ENCODE results near the gene DRD3. TPM values are rescaled to one million over a fixed set of nuclear protein-coding genes. Genes with fewer than 3 reads are reported as not detected.
A peak's percentile ranks its signal among the peaks of the same experiment; 100 is the strongest.

DRD3 gene
- total and polyA plus RNA-seq, 8 donors, result not detected

- ATAC-seq (no peak), FAIRE-seq (no peak), DNase-seq (no peak)
- intact Hi-C loops (cut with DNase I), result no loop called here
- Histone ChIP-seq H3K36me3 (peaks cover 0 to 36% (median 18%) of the 10 kb centered on the region in 3 donors), H3K4me3 (no peak overlapping the region), H3K27ac (peak overlapping the region in 1 of 4 donors; percentile 8), H3K4me1 (no peaks in the 10 kb centered on the region), H3K27me3 (no peaks in the 10 kb centered on the region), H3K9me3 (no peaks in the 10 kb centered on the region)
- TF ChIP-seq, protein P1, sequence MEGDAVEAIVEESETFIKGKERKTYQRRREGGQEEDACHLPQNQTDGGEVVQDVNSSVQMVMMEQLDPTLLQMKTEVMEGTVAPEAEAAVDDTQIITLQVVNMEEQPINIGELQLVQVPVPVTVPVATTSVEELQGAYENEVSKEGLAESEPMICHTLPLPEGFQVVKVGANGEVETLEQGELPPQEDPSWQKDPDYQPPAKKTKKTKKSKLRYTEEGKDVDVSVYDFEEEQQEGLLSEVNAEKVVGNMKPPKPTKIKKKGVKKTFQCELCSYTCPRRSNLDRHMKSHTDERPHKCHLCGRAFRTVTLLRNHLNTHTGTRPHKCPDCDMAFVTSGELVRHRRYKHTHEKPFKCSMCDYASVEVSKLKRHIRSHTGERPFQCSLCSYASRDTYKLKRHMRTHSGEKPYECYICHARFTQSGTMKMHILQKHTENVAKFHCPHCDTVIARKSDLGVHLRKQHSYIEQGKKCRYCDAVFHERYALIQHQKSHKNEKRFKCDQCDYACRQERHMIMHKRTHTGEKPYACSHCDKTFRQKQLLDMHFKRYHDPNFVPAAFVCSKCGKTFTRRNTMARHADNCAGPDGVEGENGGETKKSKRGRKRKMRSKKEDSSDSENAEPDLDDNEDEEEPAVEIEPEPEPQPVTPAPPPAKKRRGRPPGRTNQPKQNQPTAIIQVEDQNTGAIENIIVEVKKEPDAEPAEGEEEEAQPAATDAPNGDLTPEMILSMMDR (IDR thresholded peaks at IDR 0.05), result no peak
These were observed 98.7 kb downstream of the DRD3 start for GRCh38 chr3:114080201-114080600.

GRCh38 chr3:114079761-114080160, 99.1 kb downstream of the DRD3 start:
- DNase-seq (no peak), ATAC-seq (no peak), FAIRE-seq (no peak)
- Histone ChIP-seq H3K4me1 (no peaks in the 10 kb centered on the region), H3K36me3 (peaks cover 0 to 38% (median 18%) of the 10 kb centered on the region in 3 donors), H3K27me3 (no peaks in the 10 kb centered on the region), H3K4me3 (no peak overlapping the region), H3K27ac (peak overlapping the region in 1 of 4 donors; percentile 8), H3K9me3 (no peaks in the 10 kb centered on the region)
- 53 to 61% methylated on average over 5 of the region's 5 CpGs for WGBS, 2 donors
- TF ChIP-seq, protein P1 (IDR thresholded peaks at IDR 0.05), result no peak
- intact Hi-C loops (cut with DNase I), result no loop called here

- ATAC-seq, result no peak
- Histone ChIP-seq H3K9me3 (no peaks in the 10 kb centered on the region), H3K4me1 (no peaks in the 10 kb centered on the region), H3K27ac (no peak overlapping the region), H3K36me3 (peaks cover 0 to 46% (median 18%) of the 10 kb centered on the region in 3 donors), H3K4me3 (no peak overlapping the region), H3K27me3 (no peaks in the 10 kb centered on the region)
- TF ChIP-seq, protein P1 (IDR thresholded peaks at IDR 0.05), result no peak
- DNase-seq, result no peak
- no peak for FAIRE-seq
- intact Hi-C loops (cut with DNase I), result no loop called here
These were observed 100.7 kb downstream of the DRD3 start for GRCh38 chr3:114078126-114078525.

Other genes with a start within 250 kb of the DRD3 start
- 1 to 10 TPM; 4.1 to 8.1 (median 6.0) TPM for gene ZDHHC23, start 231.0 kb downstream of the DRD3 start, total RNA-seq
- gene ZDHHC23, start 231.0 kb downstream of the DRD3 start, polyA plus RNA-seq, result 1 to 10 TPM; 2.4 to 3.8 TPM
- 1 to 10 TPM; 2.8 to 5.0 (median 3.8) TPM for gene CCDC191, start 122.5 kb downstream of the DRD3 start, total RNA-seq
- gene CCDC191, start 122.5 kb downstream of the DRD3 start, polyA plus RNA-seq, result 1 to 10 TPM; 5.1 to 8.7 TPM
- gene QTRT2, start 122.3 kb downstream of the DRD3 start, total RNA-seq, result 10 to 100 TPM in 4 of 6 donors, 1 to 10 TPM in 2; 8.5 to 13.5 (median 12.0) TPM
- 1 to 10 TPM; 3.5 to 6.1 TPM for gene QTRT2, start 122.3 kb downstream of the DRD3 start, polyA plus RNA-seq
- under 1 TPM in 1 of 6 donors, not detected in 5; 0.09 TPM for gene ZNF80, start 58.5 kb upstream of the DRD3 start, total RNA-seq
- gene ZNF80, start 58.5 kb upstream of the DRD3 start, polyA plus RNA-seq, result not detected
- gene TIGIT, start 115.0 kb upstream of the DRD3 start, total RNA-seq, result under 1 TPM in 4 of 6 donors, not detected in 2; 0.06 to 0.34 (median 0.21) TPM
- under 1 TPM in 1 of 2 donors, not detected in 1; 0.05 TPM for gene TIGIT, start 115.0 kb upstream of the DRD3 start, polyA plus RNA-seq